K562 (cell line): ENCODE data around the gene HCFC1R1. TPM values are rescaled to one million over a fixed set of nuclear protein-coding genes. Genes with fewer than 3 reads are reported as not detected.

Source experiments
- BCL6 ChIP-seq: fragments of 250-450 bp; sonication (Bioruptor Pico); IDR thresholded peaks from 2 replicates; pipeline ENCODE4 v1.4.0; 2020
- BRF2 ChIP-seq: IDR thresholded peaks from 3 replicates; pipeline ENCODE4 v1.6.1; 2011; ENCODE audit warnings: borderline replicate concordance, mild to moderate bottlenecking; ENCODE audit not compliant: insufficient read length, insufficient read depth
- CHD2 ChIP-seq: IDR thresholded peaks from 2 replicates; pipeline ENCODE4 v1.6.1; 2011; ENCODE audit warnings: low read depth, low read length
- E2F3 ChIP-seq: fragments of 250-450 bp; sonication (Bioruptor Pico); IDR thresholded peaks from 2 replicates; pipeline ENCODE4 v1.4.0; 2020; ENCODE audit warnings: mild to moderate bottlenecking
- ELF1 ChIP-seq: fragments of 200-800 bp; sonication (Bioruptor generic); IDR thresholded peaks from 2 replicates; pipeline ENCODE4 v1.6.1; 2016; ENCODE audit warnings: missing genetic modification characterization, missing compliant biosample characterization
- FOXM1 ChIP-seq, 2 experiments: fragments of 450-650 bp in 1 of 2; sonication (generic) in 1 of 2; formaldehyde crosslinking in 1 of 2; IDR thresholded peaks; 2 replicates each; pipeline versions ENCODE4 v1.6.1 to v1.9.0; 2017 to 2022; ENCODE audit warnings: low read depth in 2 of 2, mild to moderate bottlenecking in 2 of 2, missing genetic modification reagents in 1 of 2, moderate library complexity in 1 of 2
- GABPB1 ChIP-seq: sonication (generic); formaldehyde crosslinking; IDR thresholded peaks from 2 replicates; pipeline ENCODE4 v1.8.0; 2022; ENCODE audit warnings: mild to moderate bottlenecking, missing genetic modification reagents
- MAFF ChIP-seq: IDR thresholded peaks from 2 replicates; pipeline ENCODE4 v1.6.1; 2012; ENCODE audit warnings: low read length, improper control_type of control experiment
- MYC ChIP-seq, 2 experiments: fragments of 250-450 bp in 1 of 2; sonication (Bioruptor Pico) in 1 of 2; IDR thresholded peaks; 2 replicates each; pipeline versions ENCODE4 v1.5.1 to v1.6.1; 2012 to 2021; ENCODE audit warnings: low read depth in 2 of 2, borderline replicate concordance in 1 of 2, improper control_type of control experiment in 1 of 2, low read length in 1 of 2, mild to moderate bottlenecking in 1 of 2, moderate library complexity in 1 of 2
- NFE2 ChIP-seq: IDR thresholded peaks from 2 replicates; pipeline ENCODE4 v1.6.1; 2014; ENCODE audit warnings: antibody characterized with exemption, low read depth
- NFIC ChIP-seq: fragments of 450-650 bp; IDR thresholded peaks from 2 replicates; pipeline ENCODE4 v1.6.1; 2017; ENCODE audit warnings: mild to moderate bottlenecking, inconsistent platforms
- RHOXF2B ChIP-seq: fragments of 250-450 bp; sonication (Bioruptor Pico); conservative IDR thresholded peaks from 2 replicates; pipeline ENCODE4 v1.5.1; 2021
- TAF7 ChIP-seq: fragments of 450-650 bp; IDR thresholded peaks from 2 replicates; pipeline ENCODE4 v1.6.1; 2016; ENCODE audit warnings: missing genetic modification characterization, missing compliant biosample characterization
- XRCC5 ChIP-seq: fragments of 200-400 bp; formaldehyde crosslinking; IDR thresholded peaks from 2 replicates; pipeline ENCODE4 v1.6.1; 2017; ENCODE audit warnings: low read depth, mild to moderate bottlenecking, low read length
- ZKSCAN3 ChIP-seq: fragments of 250-450 bp; sonication (Bioruptor Pico); IDR thresholded peaks from 2 replicates; pipeline ENCODE4 v1.4.0; 2020
- ZMIZ1 ChIP-seq, 2 experiments: fragments of 150-350 bp in 1 of 2; IDR thresholded peaks; 2 replicates each; pipeline ENCODE4 v1.6.1; 2012 to 2016; ENCODE audit warnings: low read depth in 2 of 2, low read length in 2 of 2, mild to moderate bottlenecking in 1 of 2, moderate library complexity in 1 of 2
- ZNF140 ChIP-seq: fragments of 250-450 bp; sonication (Bioruptor Pico); IDR thresholded peaks from 2 replicates; pipeline ENCODE4 v1.8.0; 2021; ENCODE audit warnings: moderate library complexity, mild to moderate bottlenecking, inconsistent platforms
- ZNF76 ChIP-seq: fragments of 250-450 bp; sonication (Bioruptor Pico); IDR thresholded peaks from 2 replicates; pipeline ENCODE4 v1.4.0; 2020; ENCODE audit warnings: mild to moderate bottlenecking, moderate library complexity, borderline replicate concordance
- ZNF764 ChIP-seq: fragments of 250-450 bp; sonication (Bioruptor Pico); IDR thresholded peaks from 2 replicates; pipeline ENCODE4 v1.4.0; 2020; ENCODE audit warnings: low read depth, mild to moderate bottlenecking, moderate library complexity
- polyA plus RNA-seq, 8 experiments: library from polyadenylated mRNA; depleted of rRNA in 4 of 8; stranded (reverse) in 5 of 8; unstranded in 3 of 8; fragments of >200 nt; fragmentation: Nextera tagmentation in 2 of 8; fragmentation: Illumina TruSeq in 1 of 8; extraction: Ambion mirVana in 2 of 8; extraction: Trizol in 1 of 8; gene quantifications; 2 replicates each; pipeline versions ENCODE4 v1.2.1 to v1.2.3, GENCODE V29; 2011 to 2014; ENCODE audit warnings: inconsistent platforms in 1 of 8, missing spikeins in 1 of 8
- total RNA-seq, 7 experiments: library from RNA; depleted of rRNA in 6 of 7; stranded (reverse); fragments of >200 nt in 6 of 7; fragmentation: Illumina TruSeq in 2 of 7; extraction: Trizol in 2 of 7; gene quantifications; 2 replicates each; pipeline versions ENCODE4 v1.2.1 to v1.2.3, GENCODE V29; 2011 to 2021; ENCODE audit warnings: low replicate concordance in 1 of 7
- TF ChIP-seq, protein P1 (sequence below): fragments of 450-650 bp; formaldehyde crosslinking; IDR thresholded peaks from 2 replicates; pipeline ENCODE4 v1.4.0; 2020; ENCODE audit warnings: mild to moderate bottlenecking
- TF ChIP-seq, protein P2 (sequence below): fragments of 450-650 bp; formaldehyde crosslinking; IDR thresholded peaks from 2 replicates; pipeline ENCODE4 v1.4.0; 2022; ENCODE audit warnings: missing genetic modification characterization

The HCFC1R1 gene
- total and polyA plus RNA-seq, 9 of the 15 experiments (the other 6 are each of a cell fraction or from before 2014, with no cell fraction given) = 2.2 to 29.0 (median 11.2) TPM

DNA sequence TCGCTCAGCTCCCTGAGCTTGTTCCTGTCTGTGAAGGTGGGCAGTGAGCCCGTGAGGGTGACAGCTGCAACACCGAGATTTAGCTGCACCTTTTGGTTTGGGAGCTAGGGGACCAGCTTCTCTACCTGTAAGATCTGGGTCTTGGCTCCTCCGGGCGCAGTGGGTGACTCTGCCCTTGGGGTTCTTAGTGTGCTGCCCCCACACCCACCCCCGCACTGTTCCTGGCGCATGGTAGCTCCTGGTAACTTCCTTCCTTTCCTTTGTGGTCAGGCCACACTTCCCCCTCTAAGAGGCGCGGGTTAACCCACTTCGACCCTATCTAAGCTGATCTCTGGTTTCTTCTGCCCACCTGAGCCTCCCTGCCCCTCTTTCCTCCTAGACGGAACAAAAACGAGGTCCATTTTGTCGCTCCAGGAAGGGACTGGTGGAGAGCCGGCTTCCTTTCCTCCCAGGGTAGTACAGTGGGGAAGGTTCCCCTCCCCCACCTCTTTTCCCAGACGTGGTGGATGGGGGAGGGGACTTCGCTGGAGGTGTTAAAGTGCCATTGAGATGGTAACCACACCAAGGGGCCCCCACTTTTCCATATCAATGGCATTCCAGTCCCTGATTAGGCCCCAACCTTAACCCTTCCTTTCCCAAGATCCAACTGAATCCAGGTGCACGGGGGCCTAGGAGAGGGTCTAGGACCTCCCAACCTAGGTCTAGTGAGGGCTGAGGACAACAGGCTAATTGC lies 15.6 kb downstream of the HCFC1R1 start (continued):
- TF ChIP-seq, protein P1, sequence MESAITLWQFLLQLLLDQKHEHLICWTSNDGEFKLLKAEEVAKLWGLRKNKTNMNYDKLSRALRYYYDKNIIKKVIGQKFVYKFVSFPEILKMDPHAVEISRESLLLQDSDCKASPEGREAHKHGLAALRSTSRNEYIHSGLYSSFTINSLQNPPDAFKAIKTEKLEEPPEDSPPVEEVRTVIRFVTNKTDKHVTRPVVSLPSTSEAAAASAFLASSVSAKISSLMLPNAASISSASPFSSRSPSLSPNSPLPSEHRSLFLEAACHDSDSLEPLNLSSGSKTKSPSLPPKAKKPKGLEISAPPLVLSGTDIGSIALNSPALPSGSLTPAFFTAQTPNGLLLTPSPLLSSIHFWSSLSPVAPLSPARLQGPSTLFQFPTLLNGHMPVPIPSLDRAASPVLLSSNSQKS (CRISPR knock-in tag) = no peak
- TF ChIP-seq RHOXF2B (no peak), NFE2 (no peak), ZNF764 (CRISPR knock-in tag) (no peak), E2F3 (CRISPR knock-in tag) (no peak), TAF7 (tag) (peak; percentile 61; the same call in 1 of the 2 replicates), FOXM1 (IDR thresholded peaks at IDR 0.05; ENCODE audit: low read depth) (no peak), FOXM1 (CRISPR knock-in tag; IDR thresholded peaks at IDR 0.05; ENCODE audit: low read depth) (0 out of 2 replicates have a peak, but pooled peaks have one; percentile 17), ZKSCAN3 (no peak), BCL6 (no peak), GABPB1 (CRISPR knock-in tag) (no peak), ZNF140 (CRISPR knock-in tag) (no peak), MYC (IDR thresholded peaks at IDR 0.05; ENCODE audit: low read depth, low read length) (peak; percentile 64), MYC (CRISPR knock-in tag; IDR thresholded peaks at IDR 0.05; ENCODE audit: borderline replicate concordance, low read depth) (no peak), NFIC (peak; percentile 11; the same call in 1 of the 2 replicates), MAFF (no peak), ZMIZ1 (IDR thresholded peaks at IDR 0.05; ENCODE audit: low read depth in 2 of 2, low read length in 2 of 2) (0 out of 4 replicates have a peak, but pooled peaks of 1 of the 2 experiments have one; percentile 11), ELF1 (tag) (peak; percentile 21; the same call in 1 of the 2 replicates), BRF2 (no peak), CHD2 (peak; percentile 74; the same call in 1 of the 2 replicates), XRCC5 (0 out of 2 replicates have a peak, but pooled peaks have one; percentile 29), ZNF76 (CRISPR knock-in tag) (no peak)
- TF ChIP-seq, protein P2, sequence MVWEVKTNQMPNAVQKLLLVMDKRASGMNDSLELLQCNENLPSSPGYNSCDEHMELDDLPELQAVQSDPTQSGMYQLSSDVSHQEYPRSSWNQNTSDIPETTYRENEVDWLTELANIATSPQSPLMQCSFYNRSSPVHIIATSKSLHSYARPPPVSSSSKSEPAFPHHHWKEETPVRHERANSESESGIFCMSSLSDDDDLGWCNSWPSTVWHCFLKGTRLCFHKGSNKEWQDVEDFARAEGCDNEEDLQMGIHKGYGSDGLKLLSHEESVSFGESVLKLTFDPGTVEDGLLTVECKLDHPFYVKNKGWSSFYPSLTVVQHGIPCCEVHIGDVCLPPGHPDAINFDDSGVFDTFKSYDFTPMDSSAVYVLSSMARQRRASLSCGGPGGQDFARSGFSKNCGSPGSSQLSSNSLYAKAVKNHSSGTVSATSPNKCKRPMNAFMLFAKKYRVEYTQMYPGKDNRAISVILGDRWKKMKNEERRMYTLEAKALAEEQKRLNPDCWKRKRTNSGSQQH (CRISPR knock-in tag) = peak; percentile 35; the same call in 1 of the 2 replicates
